ENCODE results near the gene TPPP2.

Gene TPPP2

GRCh38 chr14:21017528-21018245 is 12.3 kb upstream of the TPPP2 start:
- DNase-seq, result no peak

GRCh38 chr14:21018286-21018685 is 11.7 kb upstream of the TPPP2 start:
- DNase-seq, result no peak

GRCh38 chr14:21018781-21019180 is 11.2 kb upstream of the TPPP2 start:
- DNase-seq, result no peak

DNA sequence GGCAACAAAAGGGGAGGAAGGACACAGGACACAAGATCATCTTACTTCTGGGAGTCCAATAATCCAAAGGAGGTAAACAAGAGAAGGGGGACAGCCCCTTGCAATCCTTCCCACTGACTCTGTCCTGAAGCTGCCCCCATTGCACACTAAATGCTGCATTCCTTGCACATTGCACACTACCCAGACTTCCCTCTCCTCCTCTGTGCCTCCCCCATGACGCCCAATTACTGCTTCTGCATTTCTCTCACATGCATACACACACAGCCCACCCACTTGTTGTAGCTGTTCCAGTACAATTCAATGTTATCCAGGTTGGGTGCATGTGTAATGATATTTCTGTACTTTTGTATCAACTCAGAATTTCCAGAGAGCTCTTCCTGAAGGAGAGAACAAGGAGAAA is 10.7 kb upstream of the TPPP2 start:
- no peak for DNase-seq

DNA sequence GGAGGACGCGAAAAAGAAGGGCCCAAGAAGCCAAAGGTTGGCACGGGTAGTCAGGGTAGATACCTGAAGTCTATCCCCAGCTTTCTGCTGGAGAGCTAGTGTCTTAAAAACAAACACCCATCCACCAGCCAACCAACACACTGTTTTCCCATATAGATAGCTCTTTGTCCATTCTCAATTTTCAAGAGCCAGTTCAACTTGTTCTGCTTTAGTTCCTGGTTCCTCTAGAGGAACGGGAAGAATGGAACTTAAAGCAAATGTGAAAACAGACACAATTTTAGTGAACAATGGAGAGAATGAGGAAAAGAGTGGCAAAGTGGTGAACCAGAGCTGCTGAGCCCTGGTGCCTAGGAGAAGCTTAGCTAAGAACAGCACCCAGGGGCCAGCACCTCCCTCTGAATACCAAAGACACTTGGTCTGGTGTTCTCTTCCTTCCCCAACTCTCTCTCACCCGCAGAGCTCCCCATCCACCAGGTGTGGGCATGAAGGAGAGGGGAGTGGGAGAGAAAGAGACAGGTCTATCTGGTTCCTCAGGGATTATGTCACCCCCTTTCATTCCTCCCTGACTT is 9.0 kb upstream of the TPPP2 start:
- no peak for DNase-seq

DNA sequence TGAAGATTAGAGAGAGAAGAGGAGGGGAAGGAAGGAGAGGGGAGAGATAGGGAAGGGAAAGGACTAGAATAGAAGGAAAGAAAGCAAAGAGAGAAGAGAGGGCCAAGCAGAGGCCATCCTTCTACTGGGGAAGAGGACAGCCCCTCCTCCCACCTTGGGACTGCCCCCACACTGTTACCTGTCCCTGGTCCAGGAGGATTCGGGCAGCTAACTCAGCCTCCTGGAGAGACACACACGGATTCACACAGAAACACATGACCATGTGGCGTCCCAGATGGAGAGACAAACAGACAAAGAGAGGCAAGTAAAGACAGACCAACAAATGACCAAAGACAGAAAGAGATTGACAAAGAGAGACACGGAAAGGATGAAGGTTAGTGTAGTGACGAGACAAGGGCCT is 7.3 kb upstream of the TPPP2 start:
- no peak for DNase-seq

GRCh38 chr14:21023174-21023573 is 6.8 kb upstream of the TPPP2 start:
- DNase-seq, result no peak

DNA sequence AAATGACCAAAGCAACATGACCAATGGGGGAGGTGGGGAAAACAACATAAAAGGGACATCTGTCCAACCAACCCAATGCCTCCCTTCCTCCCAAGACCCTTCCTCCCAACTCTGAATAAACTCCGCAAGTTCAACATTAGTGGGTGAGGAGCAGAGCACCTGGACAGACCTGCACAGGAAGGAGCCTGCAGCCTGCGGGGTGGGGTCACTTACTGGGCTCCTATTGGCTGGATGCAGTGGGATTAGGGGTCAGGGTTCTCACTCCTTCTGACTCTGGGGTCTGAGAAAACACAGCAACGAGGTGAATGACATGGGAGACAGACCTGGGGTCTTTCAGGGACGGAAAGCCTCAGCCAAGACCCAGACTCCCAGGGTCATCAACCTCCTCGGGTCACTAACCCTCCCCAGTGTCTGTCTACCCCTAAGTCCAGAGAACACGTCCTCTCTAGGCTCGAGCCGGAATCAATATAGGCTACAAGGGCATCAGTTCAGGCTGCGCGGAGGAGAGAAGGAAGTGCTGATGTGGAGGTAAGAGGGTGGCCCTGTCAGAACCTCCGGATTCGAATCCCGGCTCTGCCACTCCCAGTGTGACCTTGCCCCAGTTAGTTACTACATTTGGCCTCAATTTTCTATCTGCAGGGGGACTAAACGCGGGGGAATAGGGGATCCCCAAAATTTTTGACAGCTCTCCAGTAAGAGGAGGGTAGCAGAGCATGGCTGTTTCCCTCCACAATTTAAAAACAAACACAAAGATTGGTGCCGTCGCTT is 6.0 kb upstream of the TPPP2 start:
- DNase-seq, result no peak

- no peak for DNase-seq
Measured at GRCh38 chr14:21024585-21025370, 5.2 kb upstream of the TPPP2 start, which contains the start of gene NDRG2. NDRG2 (minus strand) TSS chr14:21025061; CDS start chr14:21023315, 1,746 bp downstream.

DNA sequence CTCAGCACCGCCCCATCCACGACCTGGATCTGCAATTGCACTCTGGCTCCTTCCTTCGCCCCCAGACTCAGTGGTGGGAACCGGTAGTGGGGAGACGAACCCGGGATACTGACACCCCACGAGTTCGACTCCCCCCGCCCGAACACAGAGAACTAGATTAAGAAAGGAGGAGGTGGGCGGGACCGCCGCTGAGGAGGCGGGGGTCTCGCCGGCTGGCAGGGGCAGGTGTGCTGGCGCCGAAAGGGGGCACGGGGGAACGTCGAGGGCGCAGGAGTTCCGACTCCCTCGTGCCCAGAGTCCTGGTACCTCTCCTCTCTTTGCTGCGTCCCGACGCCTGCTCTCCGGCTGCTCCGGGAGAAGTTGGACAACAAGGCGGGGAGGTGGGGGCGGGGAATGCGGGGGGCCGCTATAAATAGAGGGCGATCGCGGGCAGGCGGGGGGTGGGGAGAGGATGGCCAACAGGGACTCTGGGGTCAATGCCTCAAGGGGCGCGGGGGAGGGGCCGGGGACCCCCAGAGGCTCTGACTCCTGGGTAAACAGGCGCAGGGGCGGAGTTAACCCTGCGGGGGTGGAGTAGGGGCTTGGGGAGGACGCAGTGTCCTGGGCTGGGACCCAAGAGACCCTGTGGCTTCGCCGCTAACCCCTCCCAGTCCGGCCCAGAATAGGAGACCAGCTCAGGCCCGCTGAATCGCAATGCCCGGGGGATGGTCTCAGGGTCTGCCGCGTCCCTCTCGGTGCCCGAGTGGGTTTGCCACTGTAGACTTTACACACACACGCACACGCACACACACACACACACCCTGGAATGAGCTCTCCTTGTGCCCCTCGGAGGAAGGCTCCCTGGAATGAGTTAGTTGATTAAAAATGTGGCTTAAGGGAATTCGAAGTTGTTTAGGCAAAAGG is 4.4 kb upstream of the TPPP2 start:
- DNase-seq, result no peak

DNA sequence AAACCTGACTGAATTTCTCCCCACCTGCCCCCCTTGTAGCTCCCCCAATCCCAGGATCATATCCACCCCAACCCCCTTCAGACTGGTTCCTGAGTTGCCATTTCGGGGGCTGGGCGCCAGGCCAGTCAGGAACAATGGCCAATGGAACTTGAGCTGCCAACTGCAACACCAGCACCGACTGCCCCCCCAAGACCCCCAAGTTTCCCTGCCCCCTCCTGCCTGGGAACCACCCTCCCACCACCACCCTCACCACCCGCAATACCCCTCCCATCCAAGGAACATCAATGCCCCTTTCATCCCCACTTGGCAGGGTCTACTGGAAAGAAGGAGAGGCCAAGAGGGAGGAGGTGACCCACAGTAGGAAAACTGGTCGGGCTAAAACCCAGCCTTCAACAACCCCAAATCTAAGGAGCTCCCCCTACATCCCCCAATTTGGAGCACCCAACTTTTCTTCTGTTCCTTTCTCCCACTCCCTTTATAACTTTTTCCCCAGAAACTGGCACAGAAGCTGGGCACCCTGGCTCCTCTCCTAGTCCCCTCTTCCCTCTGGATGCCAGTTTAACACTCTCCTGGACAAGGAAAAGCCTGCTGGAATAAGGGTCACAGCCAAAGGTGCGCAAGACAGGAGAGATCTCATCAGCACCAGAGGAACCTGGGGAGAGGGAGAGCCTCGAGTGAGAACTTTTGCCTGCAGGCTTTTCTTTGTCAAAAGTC is 3.6 kb upstream of the TPPP2 start:
- no peak for DNase-seq

DNA sequence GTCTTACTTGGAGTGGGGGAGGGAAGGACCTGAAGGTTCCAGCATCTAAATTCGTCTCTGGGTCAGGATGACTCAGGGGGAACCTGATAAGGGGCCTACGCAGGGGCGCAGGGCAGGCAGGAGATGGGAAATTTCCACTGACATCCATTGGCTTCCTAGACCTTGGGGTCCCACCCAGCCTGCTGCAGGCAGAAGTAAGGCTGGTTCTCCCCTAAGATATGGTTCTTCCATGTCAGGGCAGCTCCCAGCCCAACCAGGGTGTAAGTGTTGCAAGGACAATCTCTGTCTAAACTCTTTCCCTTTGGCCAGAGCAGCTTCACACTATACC is 3.1 kb upstream of the TPPP2 start:
- DNase-seq, result no peak

- DNase-seq, result no peak
Measured at GRCh38 chr14:21030531-21030930, 514 bp downstream of the TPPP2 start.

GRCh38 chr14:21032326-21033132 is 2.5 kb downstream of the TPPP2 start:
- no peak for DNase-seq

GRCh38 chr14:21033133-21033698 is 3.2 kb downstream of the TPPP2 start:
- DNase-seq, result no peak

GRCh38 chr14:21034707-21035106 is 4.7 kb downstream of the TPPP2 start, which contains the start of gene RNASE13:
RNASE13 (minus strand) TSS chr14:21034807; CDS start chr14:21034288, 519 bp downstream.
- DNase-seq, result no peak

GRCh38 chr14:21036751-21037150 is 6.7 kb downstream of the TPPP2 start:
- no peak for DNase-seq

- no peak for DNase-seq
Measured at GRCh38 chr14:21037156-21037555, 7.1 kb downstream of the TPPP2 start.

DNA sequence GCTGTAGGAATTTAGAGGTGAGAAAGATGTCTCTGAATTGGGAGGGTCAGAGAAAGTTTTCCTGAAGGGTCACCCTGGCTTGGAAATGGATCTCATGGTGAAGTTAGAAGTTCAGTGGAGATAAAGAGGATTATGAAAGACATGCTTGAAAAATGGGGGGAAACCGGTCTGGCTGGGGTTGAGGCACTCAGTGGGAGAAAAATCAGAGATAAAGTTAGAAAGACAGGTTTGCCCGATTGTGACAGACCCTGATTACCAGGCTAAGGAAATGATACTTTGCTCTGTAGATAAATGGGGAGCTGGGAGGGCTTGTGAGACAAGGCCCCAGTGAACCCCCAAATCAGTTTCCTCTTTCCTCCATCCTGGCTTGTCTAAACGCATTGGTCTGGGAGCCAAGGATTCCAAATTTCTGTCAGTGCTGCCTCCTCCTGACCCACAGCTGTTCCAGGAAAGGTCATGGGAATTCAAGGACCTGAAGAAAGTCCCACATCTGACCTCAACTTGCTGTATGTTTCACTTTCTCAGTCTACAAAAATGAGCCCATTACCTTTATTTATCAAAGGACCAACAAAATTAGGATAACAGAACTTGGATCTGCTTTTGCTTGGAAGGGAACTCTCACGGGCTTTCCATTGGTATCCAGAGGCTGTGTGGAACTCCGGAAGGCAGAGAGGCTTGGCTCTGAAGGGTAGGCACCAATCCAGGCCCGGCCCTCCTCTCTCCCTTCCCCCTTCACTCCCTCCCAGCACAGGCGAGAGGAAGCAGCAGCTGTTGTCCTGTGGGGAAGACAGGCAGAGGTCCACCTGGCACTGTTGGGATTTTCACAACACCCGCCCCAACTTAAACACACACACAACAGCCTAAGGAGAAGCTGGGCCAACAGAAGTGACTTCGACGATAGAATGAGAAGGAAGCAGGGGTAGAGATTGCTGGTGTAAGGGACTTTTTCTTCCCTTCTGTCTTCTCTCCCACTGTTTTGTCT is 8.7 kb downstream of the TPPP2 start:
- DNase-seq, result no peak
